SK-N-SH (cell line): ENCODE measurements around the gene CLEC16A.

ENCODE experiments used
- CTCF ChIP-seq: fragments of 200-600 bp; sonication (generic); IDR thresholded peaks from 2 replicates; pipeline ENCODE4 v1.6.1; 2017; ENCODE audit warnings: antibody characterized with exemption, mild to moderate bottlenecking, moderate library complexity
- EP300 ChIP-seq, 2 experiments: IDR thresholded peaks; 2 replicates each; pipeline versions ENCODE4 v1.4.0 to v1.6.1; 2012; ENCODE audit warnings: borderline replicate concordance in 1 of 2, low read depth in 1 of 2, low read length in 1 of 2
- EZH2phosphoT487 ChIP-seq: fragments of 200-600 bp; sonication (generic); IDR thresholded peaks from 2 replicates; pipeline ENCODE4 v1.6.1; 2017; ENCODE audit warnings: low read depth, mixed run types, mild to moderate bottlenecking, antibody characterized with exemption, moderate library complexity, borderline replicate concordance
- GABPA ChIP-seq: IDR thresholded peaks from 2 replicates; pipeline ENCODE4 v1.4.0; 2012; ENCODE audit warnings: low read depth, mild to moderate bottlenecking
- POLR2AphosphoS5 ChIP-seq: IDR thresholded peaks from 2 replicates; pipeline ENCODE4 v1.6.1; 2012; ENCODE audit warnings: low read depth, low read length
- RAD21 ChIP-seq: IDR thresholded peaks from 2 replicates; pipeline ENCODE4 v1.6.1; 2012; ENCODE audit warnings: mild to moderate bottlenecking, low read length
- REST ChIP-seq: IDR thresholded peaks from 2 replicates; pipeline ENCODE4 v1.6.1; 2012; ENCODE audit warnings: mild to moderate bottlenecking, low read depth, low read length, moderate library complexity
- SMC3 ChIP-seq: IDR thresholded peaks from 2 replicates; pipeline ENCODE4 v1.6.1; 2012; ENCODE audit warnings: low read depth, low read length, improper control_type of control experiment
- TAF1 ChIP-seq: IDR thresholded peaks from 2 replicates; pipeline ENCODE4 v1.6.1; 2012; ENCODE audit warnings: low read depth, mild to moderate bottlenecking, low read length, moderate library complexity, borderline replicate concordance
- ZBTB33 ChIP-seq: IDR thresholded peaks from 2 replicates; pipeline ENCODE4 v1.4.0; 2012; ENCODE audit warnings: low read depth, borderline replicate concordance

GRCh38 chr16:11211977-11212797 is 267.8 kb downstream of the CLEC16A start:
- TF ChIP-seq RAD21, result no peak; the same call in 1 of the 2 replicates
- no peak for TF ChIP-seq CTCF
- TF ChIP-seq POLR2AphosphoS5, result no peak
- TF ChIP-seq REST, result no peak
- TF ChIP-seq SMC3, result no peak
- no peak for TF ChIP-seq ZBTB33
- TF ChIP-seq EP300 (IDR thresholded peaks at IDR 0.05; ENCODE audit: borderline replicate concordance in 1 of 2, low read depth in 1 of 2, low read length in 1 of 2), result peak in 1 of 2 experiments; percentile 20; a peak in 1 of 4 replicates
- no peak for TF ChIP-seq GABPA
- no peak for TF ChIP-seq EZH2phosphoT487
- no peak for TF ChIP-seq TAF1
